GM12878 (cell line): ENCODE data around the gene LARP1B. TPM values are rescaled to one million over a fixed set of nuclear protein-coding genes. Genes with fewer than 3 reads are reported as not detected.
A peak's percentile ranks its signal among the peaks of the same experiment; 100 is the strongest.

Experiments used
- ASH2L ChIP-seq: fragments of 300-600, 200-600 bp; sonication (generic); IDR thresholded peaks from 2 replicates; pipeline ENCODE4 v1.6.1; 2017; ENCODE audit warnings: low read depth, mild to moderate bottlenecking, borderline replicate concordance
- ATF7 ChIP-seq: fragments of 450-650 bp; IDR thresholded peaks from 2 replicates; pipeline ENCODE4 v1.6.1; 2016; ENCODE audit warnings: low read depth, mild to moderate bottlenecking
- BACH1 ChIP-seq: fragments of 450-650 bp; IDR thresholded peaks from 2 replicates; pipeline ENCODE4 v1.6.1; 2017; ENCODE audit warnings: mild to moderate bottlenecking, borderline replicate concordance
- BMI1 ChIP-seq: fragments of 450-650 bp; IDR thresholded peaks from 2 replicates; pipeline ENCODE4 v1.6.1; 2016; ENCODE audit warnings: mild to moderate bottlenecking, moderate library complexity, borderline replicate concordance
- E4F1 ChIP-seq: fragments of 450-650 bp; IDR thresholded peaks from 2 replicates; pipeline ENCODE4 v1.6.1; 2018; ENCODE audit warnings: borderline replicate concordance, mild to moderate bottlenecking; ENCODE audit not compliant: partially characterized antibody
- ELK1 ChIP-seq: IDR thresholded peaks from 2 replicates; pipeline ENCODE4 v1.6.1; 2012; ENCODE audit warnings: low read depth, low read length, improper control_type of control experiment
- HDGF ChIP-seq: fragments of 450-650 bp; IDR thresholded peaks from 2 replicates; pipeline ENCODE4 v1.6.1; 2016; ENCODE audit warnings: antibody characterized with exemption
- HSF1 ChIP-seq: fragments of 150-350 bp; IDR thresholded peaks from 2 replicates; pipeline ENCODE4 v1.6.1; 2014; ENCODE audit warnings: mild to moderate bottlenecking, low read depth, low read length
- MAX ChIP-seq: IDR thresholded peaks from 2 replicates; pipeline ENCODE4 v1.6.1; 2012; ENCODE audit warnings: low read depth, low read length, improper control_type of control experiment
- MTA2 ChIP-seq: fragments of 450-650 bp; IDR thresholded peaks from 2 replicates; pipeline ENCODE4 v1.6.1; 2016; ENCODE audit warnings: low read depth, mild to moderate bottlenecking, moderate library complexity
- NFIC ChIP-seq: IDR thresholded peaks from 2 replicates; pipeline ENCODE4 v1.6.1; 2012; ENCODE audit warnings: low read depth, mild to moderate bottlenecking, inconsistent platforms, low read length, moderate library complexity
- NRF1 ChIP-seq: conservative IDR thresholded peaks from 2 replicates; pipeline ENCODE4 v1.6.1; 2011; ENCODE audit warnings: mild to moderate bottlenecking, low read depth, low read length, improper control_type of control experiment
- PAX5 ChIP-seq: IDR thresholded peaks from 2 replicates; pipeline ENCODE4 v1.6.1; 2011; ENCODE audit warnings: low read depth, low read length, borderline replicate concordance
- SIN3A ChIP-seq: IDR thresholded peaks from 2 replicates; pipeline ENCODE4 v1.6.1; 2012; ENCODE audit warnings: low read depth, low read length, improper control_type of control experiment
- SIX5 ChIP-seq: IDR thresholded peaks from 2 replicates; pipeline ENCODE4 v1.6.1; 2011; ENCODE audit warnings: mild to moderate bottlenecking, low read depth, low read length, moderate library complexity; ENCODE audit not compliant: severe bottlenecking
- SREBF1 ChIP-seq: IDR thresholded peaks from 2 replicates; pipeline ENCODE4 v1.6.1; 2012; ENCODE audit warnings: mild to moderate bottlenecking, low read length
- SRF ChIP-seq, 2 experiments: IDR thresholded peaks; 2 replicates each; pipeline ENCODE4 v1.6.1; 2011; ENCODE audit warnings: low read depth in 2 of 2, low read length in 2 of 2, mild to moderate bottlenecking in 1 of 2, moderate library complexity in 1 of 2
- TCF12 ChIP-seq: IDR thresholded peaks from 2 replicates; pipeline ENCODE4 v1.6.1; 2011; ENCODE audit warnings: low read depth, mild to moderate bottlenecking, low read length
- TCF7 ChIP-seq: IDR thresholded peaks from 2 replicates; pipeline ENCODE4 v1.6.1; 2014; ENCODE audit warnings: antibody characterized with exemption, borderline replicate concordance
- USF2 ChIP-seq: IDR thresholded peaks from 2 replicates; pipeline ENCODE4 v1.6.1; 2011; ENCODE audit warnings: low read depth, low read length, improper control_type of control experiment, borderline replicate concordance
- ZNF24 ChIP-seq: fragments of 450-650 bp; IDR thresholded peaks from 2 replicates; pipeline ENCODE4 v1.6.1; 2017; ENCODE audit warnings: antibody characterized with exemption, mild to moderate bottlenecking
- polyA plus RNA-seq, 11 experiments: library from polyadenylated mRNA; depleted of rRNA in 4 of 11; unstranded in 6 of 11; stranded (reverse) in 5 of 11; fragments of >200 nt; fragmentation: Nextera tagmentation in 4 of 11; fragmentation: Illumina TruSeq in 1 of 11; extraction: Ambion mirVana in 4 of 11; extraction: Trizol in 1 of 11; gene quantifications; 1 replicate in 1 of 11; 2 replicates in 10 of 11; pipeline versions ENCODE4 v1.2.1 to v1.2.3, GENCODE V29; 2011 to 2016; ENCODE audit warnings: inconsistent platforms in 2 of 11, missing spikeins in 2 of 11, low read depth in 1 of 11
- total RNA-seq, 4 experiments: library from RNA; depleted of rRNA in 3 of 4; stranded (reverse); fragments of >200 nt in 3 of 4; fragmentation: Illumina TruSeq in 1 of 4; extraction: Trizol in 1 of 4; gene quantifications; 2 replicates each; pipeline versions ENCODE4 v1.2.1 to v1.2.3, GENCODE V29; 2013 to 2021
- TF ChIP-seq, protein P1 (sequence below): fragments of 450-650 bp; formaldehyde crosslinking; IDR thresholded peaks from 2 replicates; pipeline ENCODE4 v1.5.0; 2022; ENCODE audit warnings: mild to moderate bottlenecking, missing genetic modification characterization

LARP1B gene
- total and polyA plus RNA-seq, 10 of the 15 experiments (the other 5 are each of a cell fraction or from before 2014, with no cell fraction given): 9.2 to 30.9 (median 14.7) TPM

DNA sequence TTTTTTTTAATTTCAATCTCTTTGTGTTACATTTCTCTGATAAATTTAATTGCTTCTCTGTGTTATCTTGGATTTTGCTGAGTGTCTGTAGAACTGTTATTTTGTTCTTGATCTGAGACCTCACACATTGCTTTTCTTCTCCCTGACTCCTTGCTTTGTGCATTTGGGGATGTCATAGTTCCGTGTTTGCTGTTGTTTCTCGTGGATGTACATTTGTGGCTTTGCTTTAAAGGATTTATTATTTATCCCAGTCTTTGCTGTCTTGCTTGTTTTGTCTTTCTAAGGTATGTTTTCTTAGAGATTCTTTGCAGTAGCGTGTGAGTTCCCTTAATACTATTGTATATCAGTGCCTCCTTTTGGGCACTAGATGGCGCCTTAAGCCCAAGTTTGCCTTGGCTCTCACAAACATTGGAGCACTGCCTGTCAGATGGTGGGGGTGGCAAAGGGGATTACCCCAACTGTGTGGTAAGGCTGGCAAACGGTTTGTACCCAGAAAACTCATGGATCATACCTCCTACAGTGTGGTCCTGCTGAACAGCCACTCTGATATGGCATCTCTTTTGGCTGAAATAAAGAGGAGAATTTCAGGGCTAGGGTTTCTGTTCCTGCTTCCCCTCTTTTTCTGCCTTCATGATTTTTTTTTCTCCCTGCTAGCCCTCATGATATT is 130.1 kb downstream of the LARP1B start (continued):
- TF ChIP-seq USF2: no peak
- no peak for TF ChIP-seq NRF1
- TF ChIP-seq BACH1: 0 out of 2 replicates have a peak, but pooled peaks have one; percentile 10
- TF ChIP-seq ASH2L: no peak
- TF ChIP-seq SIN3A: no peak
- TF ChIP-seq ELK1: no peak
- no peak for TF ChIP-seq HSF1
- TF ChIP-seq ZNF24: no peak
- no peak for TF ChIP-seq NFIC
- TF ChIP-seq HDGF: no peak
- no peak for TF ChIP-seq E4F1
- no peak for TF ChIP-seq ATF7
- TF ChIP-seq MAX: no peak
- TF ChIP-seq TCF12: no peak
- no peak for TF ChIP-seq SRF (IDR thresholded peaks at IDR 0.05; ENCODE audit: low read depth in 2 of 2, low read length in 2 of 2)
- no peak for TF ChIP-seq MTA2
- TF ChIP-seq SIX5: no peak
- no peak for TF ChIP-seq TCF7
- TF ChIP-seq PAX5: no peak
- TF ChIP-seq BMI1: no peak
- TF ChIP-seq, protein P1, sequence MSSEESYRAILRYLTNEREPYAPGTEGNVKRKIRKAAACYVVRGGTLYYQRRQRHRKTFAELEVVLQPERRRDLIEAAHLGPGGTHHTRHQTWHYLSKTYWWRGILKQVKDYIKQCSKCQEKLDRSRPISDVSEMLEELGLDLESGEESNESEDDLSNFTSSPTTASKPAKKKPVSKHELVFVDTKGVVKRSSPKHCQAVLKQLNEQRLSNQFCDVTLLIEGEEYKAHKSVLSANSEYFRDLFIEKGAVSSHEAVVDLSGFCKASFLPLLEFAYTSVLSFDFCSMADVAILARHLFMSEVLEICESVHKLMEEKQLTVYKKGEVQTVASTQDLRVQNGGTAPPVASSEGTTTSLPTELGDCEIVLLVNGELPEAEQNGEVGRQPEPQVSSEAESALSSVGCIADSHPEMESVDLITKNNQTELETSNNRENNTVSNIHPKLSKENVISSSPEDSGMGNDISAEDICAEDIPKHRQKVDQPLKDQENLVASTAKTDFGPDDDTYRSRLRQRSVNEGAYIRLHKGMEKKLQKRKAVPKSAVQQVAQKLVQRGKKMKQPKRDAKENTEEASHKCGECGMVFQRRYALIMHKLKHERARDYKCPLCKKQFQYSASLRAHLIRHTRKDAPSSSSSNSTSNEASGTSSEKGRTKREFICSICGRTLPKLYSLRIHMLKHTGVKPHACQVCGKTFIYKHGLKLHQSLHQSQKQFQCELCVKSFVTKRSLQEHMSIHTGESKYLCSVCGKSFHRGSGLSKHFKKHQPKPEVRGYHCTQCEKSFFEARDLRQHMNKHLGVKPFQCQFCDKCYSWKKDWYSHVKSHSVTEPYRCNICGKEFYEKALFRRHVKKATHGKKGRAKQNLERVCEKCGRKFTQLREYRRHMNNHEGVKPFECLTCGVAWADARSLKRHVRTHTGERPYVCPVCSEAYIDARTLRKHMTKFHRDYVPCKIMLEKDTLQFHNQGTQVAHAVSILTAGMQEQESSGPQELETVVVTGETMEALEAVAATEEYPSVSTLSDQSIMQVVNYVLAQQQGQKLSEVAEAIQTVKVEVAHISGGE (CRISPR knock-in tag): no peak
- no peak for TF ChIP-seq SREBF1
